Neural cell (in vitro differentiated cells): ENCODE results near the gene LMNA. TPM values are rescaled to one million over a fixed set of nuclear protein-coding genes. Genes with fewer than 3 reads are reported as not detected.

Experiments used
- H2AFZ ChIP-seq: fragments of 200-600, 300-800 bp; sonication (generic), shearing (Covaris generic); 2 replicates; pipeline ENCODE4 v1.6.0; 2014; ENCODE audit warnings: low read depth, mild to moderate bottlenecking, antibody characterized with exemption, low read length, moderate library complexity
- H3F3A ChIP-seq: fragments of 200-600 bp; shearing (Covaris generic); 2 replicates; pipeline ENCODE4 v1.6.1; 2016; ENCODE audit warnings: mild to moderate bottlenecking, moderate library complexity, mixed read lengths, antibody characterized with exemption, low read length; ENCODE audit not compliant: insufficient read depth, poor library complexity, severe bottlenecking
- H3K27ac ChIP-seq: fragments of 200-600, 300-800 bp; sonication (generic), shearing (Covaris generic); 2 replicates; pipeline ENCODE4 v1.5.1; 2014; ENCODE audit warnings: mild to moderate bottlenecking, low read length, moderate library complexity
- H3K27me3 ChIP-seq: fragments of 300-800, 200-600 bp; sonication (generic), shearing (Covaris generic); 2 replicates; pipeline ENCODE4 v1.6.0; 2014; ENCODE audit warnings: mild to moderate bottlenecking, low read depth, low read length, moderate library complexity; ENCODE audit not compliant: insufficient read depth
- H3K36me3 ChIP-seq: fragments of 300-800, 200-600 bp; sonication (generic), shearing (Covaris generic); 2 replicates; pipeline ENCODE4 v1.5.1; 2014; ENCODE audit warnings: mild to moderate bottlenecking, antibody characterized with exemption, low read length, moderate library complexity; ENCODE audit not compliant: insufficient read depth
- H3K4me2 ChIP-seq: fragments of 300-800, 200-600 bp; sonication (generic), shearing (Covaris generic); 2 replicates; pipeline ENCODE4 v1.6.0; 2014; ENCODE audit warnings: mild to moderate bottlenecking, low read length
- H3K4me3 ChIP-seq: fragments of 300-800, 200-600 bp; sonication (generic), shearing (Covaris generic); 2 replicates; pipeline ENCODE4 v1.5.1; 2014; ENCODE audit warnings: mild to moderate bottlenecking, low read length, moderate library complexity
- H3K79me2 ChIP-seq: fragments of 200-600 bp; shearing (Covaris generic); replicated peaks from 2 replicates; pipeline ENCODE4 v1.6.0; 2014; ENCODE audit warnings: mild to moderate bottlenecking, low read length, moderate library complexity; ENCODE audit not compliant: insufficient read depth
- H3K9ac ChIP-seq: fragments of 300-800, 200-600 bp; sonication (generic), shearing (Covaris generic); 2 replicates; pipeline ENCODE4 v1.6.1; 2016; ENCODE audit warnings: mild to moderate bottlenecking, low read length, mixed read lengths
- H3K9me2 ChIP-seq: fragments of 200-600 bp; shearing (Covaris generic); 2 replicates; pipeline ENCODE4 v1.6.1; 2016; ENCODE audit warnings: mild to moderate bottlenecking, low read length, mixed read lengths; ENCODE audit not compliant: insufficient read depth
- H3K9me3 ChIP-seq: fragments of 200-600, 300-800 bp; sonication (generic), shearing (Covaris generic); 2 replicates; pipeline ENCODE4 v1.6.1; 2016; ENCODE audit warnings: mild to moderate bottlenecking, mixed run types, low read length, moderate library complexity, mixed read lengths
- H4K20me1 ChIP-seq: fragments of 200-600 bp; shearing (Covaris generic); 2 replicates; pipeline ENCODE4 v1.6.1; 2016; ENCODE audit warnings: mild to moderate bottlenecking, mixed run types; ENCODE audit not compliant: insufficient read depth
- EP300 ChIP-seq: fragments of 450-650 bp; conservative IDR thresholded peaks from 2 replicates; pipeline ENCODE4 v1.6.1; 2014; ENCODE audit warnings: antibody characterized with exemption, mild to moderate bottlenecking, moderate library complexity; ENCODE audit not compliant: poor library complexity, severe bottlenecking
- EZH2 ChIP-seq: fragments of 200-600, 300-800 bp; shearing (Covaris generic), sonication (generic); IDR thresholded peaks from 2 replicates; pipeline ENCODE4 v1.6.1; 2014; ENCODE audit warnings: antibody characterized with exemption, low read length, borderline replicate concordance, mild to moderate bottlenecking; ENCODE audit not compliant: insufficient read depth, poor library complexity, severe bottlenecking
- MXI1 ChIP-seq: fragments of 450-650 bp; conservative IDR thresholded peaks from 2 replicates; pipeline ENCODE4 v1.6.1; 2014; ENCODE audit warnings: antibody characterized with exemption, mild to moderate bottlenecking; ENCODE audit not compliant: poor library complexity, severe bottlenecking
- POLR2AphosphoS5 ChIP-seq: IDR thresholded peaks from 2 replicates; pipeline ENCODE4 v1.6.1; 2012
- RAD21 ChIP-seq: fragments of 450-650 bp; conservative IDR thresholded peaks from 2 replicates; pipeline ENCODE4 v1.6.1; 2014; ENCODE audit warnings: antibody characterized with exemption, mild to moderate bottlenecking, moderate library complexity
- SMC3 ChIP-seq: fragments of 450-650 bp; conservative IDR thresholded peaks from 2 replicates; pipeline ENCODE4 v1.6.1; 2014; ENCODE audit warnings: antibody characterized with exemption, mild to moderate bottlenecking, moderate library complexity; ENCODE audit not compliant: poor library complexity
- TAF1 ChIP-seq: IDR thresholded peaks from 2 replicates; pipeline ENCODE4 v1.6.1; 2012; ENCODE audit warnings: low read depth
- polyA plus RNA-seq: library from polyadenylated mRNA; depleted of rRNA; stranded (reverse); fragments of >200 nt; gene quantifications from 2 replicates; pipeline ENCODE4 v1.2.3, GENCODE V29; 2014
- TF ChIP-seq, protein P1 (sequence below): fragments of 450-650 bp; IDR thresholded peaks from 2 replicates; pipeline ENCODE4 v1.5.1; 2014; ENCODE audit warnings: antibody characterized with exemption, mild to moderate bottlenecking, moderate library complexity; ENCODE audit not compliant: poor library complexity, severe bottlenecking
- TF ChIP-seq, protein P2 (sequence below): IDR thresholded peaks from 2 replicates; pipeline ENCODE4 v1.6.1; 2012; ENCODE audit warnings: borderline replicate concordance

The LMNA gene
- polyA plus RNA-seq, 1 donor from 2014 or later = 90.7 TPM

DNA sequence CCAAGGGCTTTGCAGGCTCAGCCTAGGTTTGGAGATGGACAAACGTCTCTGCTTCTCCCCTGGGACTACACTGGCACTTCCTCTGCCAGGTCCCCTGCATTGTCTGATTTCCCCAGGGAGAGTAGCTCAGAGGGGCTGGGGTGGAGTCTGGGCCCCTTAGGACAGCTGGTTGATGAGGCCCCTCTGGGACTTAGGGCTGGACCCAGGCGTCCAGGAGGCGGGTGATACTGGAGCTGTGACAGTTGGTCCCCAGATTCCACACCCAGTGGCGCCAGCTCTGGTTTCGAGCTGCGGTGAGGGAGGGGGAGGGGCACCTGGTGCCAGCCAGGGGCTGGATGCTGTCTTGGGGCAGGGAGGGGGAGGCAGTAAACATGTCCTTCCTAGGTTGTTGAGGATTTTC is 24.8 kb upstream of the LMNA start:
- TF ChIP-seq, protein P1, sequence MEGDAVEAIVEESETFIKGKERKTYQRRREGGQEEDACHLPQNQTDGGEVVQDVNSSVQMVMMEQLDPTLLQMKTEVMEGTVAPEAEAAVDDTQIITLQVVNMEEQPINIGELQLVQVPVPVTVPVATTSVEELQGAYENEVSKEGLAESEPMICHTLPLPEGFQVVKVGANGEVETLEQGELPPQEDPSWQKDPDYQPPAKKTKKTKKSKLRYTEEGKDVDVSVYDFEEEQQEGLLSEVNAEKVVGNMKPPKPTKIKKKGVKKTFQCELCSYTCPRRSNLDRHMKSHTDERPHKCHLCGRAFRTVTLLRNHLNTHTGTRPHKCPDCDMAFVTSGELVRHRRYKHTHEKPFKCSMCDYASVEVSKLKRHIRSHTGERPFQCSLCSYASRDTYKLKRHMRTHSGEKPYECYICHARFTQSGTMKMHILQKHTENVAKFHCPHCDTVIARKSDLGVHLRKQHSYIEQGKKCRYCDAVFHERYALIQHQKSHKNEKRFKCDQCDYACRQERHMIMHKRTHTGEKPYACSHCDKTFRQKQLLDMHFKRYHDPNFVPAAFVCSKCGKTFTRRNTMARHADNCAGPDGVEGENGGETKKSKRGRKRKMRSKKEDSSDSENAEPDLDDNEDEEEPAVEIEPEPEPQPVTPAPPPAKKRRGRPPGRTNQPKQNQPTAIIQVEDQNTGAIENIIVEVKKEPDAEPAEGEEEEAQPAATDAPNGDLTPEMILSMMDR = no peak
- TF ChIP-seq POLR2AphosphoS5 (no peak), EZH2 (no peak), SMC3 (no peak), RAD21 (no peak), TAF1 (no peak), EP300 (no peak), MXI1 (no peak)
- TF ChIP-seq, protein P2, sequence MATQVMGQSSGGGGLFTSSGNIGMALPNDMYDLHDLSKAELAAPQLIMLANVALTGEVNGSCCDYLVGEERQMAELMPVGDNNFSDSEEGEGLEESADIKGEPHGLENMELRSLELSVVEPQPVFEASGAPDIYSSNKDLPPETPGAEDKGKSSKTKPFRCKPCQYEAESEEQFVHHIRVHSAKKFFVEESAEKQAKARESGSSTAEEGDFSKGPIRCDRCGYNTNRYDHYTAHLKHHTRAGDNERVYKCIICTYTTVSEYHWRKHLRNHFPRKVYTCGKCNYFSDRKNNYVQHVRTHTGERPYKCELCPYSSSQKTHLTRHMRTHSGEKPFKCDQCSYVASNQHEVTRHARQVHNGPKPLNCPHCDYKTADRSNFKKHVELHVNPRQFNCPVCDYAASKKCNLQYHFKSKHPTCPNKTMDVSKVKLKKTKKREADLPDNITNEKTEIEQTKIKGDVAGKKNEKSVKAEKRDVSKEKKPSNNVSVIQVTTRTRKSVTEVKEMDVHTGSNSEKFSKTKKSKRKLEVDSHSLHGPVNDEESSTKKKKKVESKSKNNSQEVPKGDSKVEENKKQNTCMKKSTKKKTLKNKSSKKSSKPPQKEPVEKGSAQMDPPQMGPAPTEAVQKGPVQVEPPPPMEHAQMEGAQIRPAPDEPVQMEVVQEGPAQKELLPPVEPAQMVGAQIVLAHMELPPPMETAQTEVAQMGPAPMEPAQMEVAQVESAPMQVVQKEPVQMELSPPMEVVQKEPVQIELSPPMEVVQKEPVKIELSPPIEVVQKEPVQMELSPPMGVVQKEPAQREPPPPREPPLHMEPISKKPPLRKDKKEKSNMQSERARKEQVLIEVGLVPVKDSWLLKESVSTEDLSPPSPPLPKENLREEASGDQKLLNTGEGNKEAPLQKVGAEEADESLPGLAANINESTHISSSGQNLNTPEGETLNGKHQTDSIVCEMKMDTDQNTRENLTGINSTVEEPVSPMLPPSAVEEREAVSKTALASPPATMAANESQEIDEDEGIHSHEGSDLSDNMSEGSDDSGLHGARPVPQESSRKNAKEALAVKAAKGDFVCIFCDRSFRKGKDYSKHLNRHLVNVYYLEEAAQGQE = no peak
- H3K27me3 ChIP-seq = no peaks in the 10 kb centered on the region
- no peaks in the 10 kb centered on the region for H3K9me2 ChIP-seq
- H3K4me2 ChIP-seq = no peak overlapping the region
- no peaks in the 10 kb centered on the region for H3K9me3 ChIP-seq
- H2AFZ ChIP-seq = no peak overlapping the region
- peaks cover 87% of the 10 kb centered on the region for H3K79me2 ChIP-seq
- H3K4me3 ChIP-seq = no peak overlapping the region
- H3K27ac ChIP-seq = no peak overlapping the region
- no peak overlapping the region for H3K9ac ChIP-seq
- H4K20me1 ChIP-seq = peaks cover 27% of the 10 kb centered on the region
- no peaks in the 10 kb centered on the region for H3F3A ChIP-seq
- H3K36me3 ChIP-seq = no peaks in the 10 kb centered on the region

DNA sequence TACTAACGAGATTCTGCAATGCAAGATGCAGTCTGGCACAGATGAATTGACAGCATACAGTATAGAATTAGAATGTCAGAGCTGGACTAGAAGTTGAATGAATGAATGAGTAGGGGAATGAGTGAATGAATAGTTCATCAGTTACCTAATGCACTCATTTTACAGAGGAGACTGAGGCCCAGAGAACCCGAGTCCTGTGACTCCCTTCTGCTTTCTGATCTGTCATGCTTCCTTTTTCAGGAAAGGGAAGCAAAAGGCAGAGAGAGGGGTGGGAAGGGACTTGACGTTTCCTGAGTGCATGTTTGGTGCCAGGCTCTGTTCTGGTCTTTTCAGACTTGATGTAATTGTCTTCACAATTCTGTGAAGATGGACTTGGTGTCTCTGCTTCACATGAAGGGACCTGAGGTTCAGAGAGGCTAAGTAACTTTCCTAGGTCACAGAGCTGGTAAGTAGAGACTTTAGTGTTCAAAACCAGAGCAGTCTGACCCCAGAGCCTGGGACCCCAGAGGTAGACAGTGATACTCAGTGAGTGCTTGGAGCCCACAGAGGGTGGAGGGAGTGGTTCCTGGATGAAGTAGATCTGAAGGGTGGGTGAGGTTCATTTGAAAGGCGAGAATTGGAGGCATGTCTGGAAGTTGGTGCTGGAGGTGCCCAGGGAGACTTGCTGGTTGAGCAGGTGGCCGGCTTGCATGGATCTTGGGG is 24.2 kb upstream of the LMNA start:
- H2AFZ ChIP-seq = no peak overlapping the region
- no peak overlapping the region for H3K9ac ChIP-seq
- H3K79me2 ChIP-seq = peaks cover 81% of the 10 kb centered on the region
- H3K27ac ChIP-seq = no peak overlapping the region
- H3K27me3 ChIP-seq = no peaks in the 10 kb centered on the region
- H3K9me3 ChIP-seq = no peaks in the 10 kb centered on the region
- no peaks in the 10 kb centered on the region for H3F3A ChIP-seq
- no peak overlapping the region for H3K4me3 ChIP-seq
- H4K20me1 ChIP-seq = peaks cover 21% of the 10 kb centered on the region
- no peak overlapping the region for H3K4me2 ChIP-seq
- no peaks in the 10 kb centered on the region for H3K36me3 ChIP-seq
- no peaks in the 10 kb centered on the region for H3K9me2 ChIP-seq
- TF ChIP-seq, protein P2 = no peak
- TF ChIP-seq POLR2AphosphoS5 (no peak), TAF1 (no peak), EP300 (no peak), EZH2 (no peak), SMC3 (no peak), MXI1 (no peak), RAD21 (no peak)
- TF ChIP-seq, protein P1 = no peak
